C4-2B (cell line): ENCODE results near the gene BGLAP.

Experiments
- H3K27ac ChIP-seq: fragments of 450-650 bp; 2 replicates; pipeline ENCODE4 v1.5.1; 2017
- ZFX ChIP-seq: fragments of 450-650 bp; IDR thresholded peaks from 2 replicates; pipeline ENCODE4 v1.6.1; 2017
- TF ChIP-seq, protein P1 (sequence below): fragments of 450-650 bp; conservative IDR thresholded peaks from 2 replicates; pipeline ENCODE4 v1.5.1; 2017; ENCODE audit warnings: mild to moderate bottlenecking

Gene BGLAP

DNA sequence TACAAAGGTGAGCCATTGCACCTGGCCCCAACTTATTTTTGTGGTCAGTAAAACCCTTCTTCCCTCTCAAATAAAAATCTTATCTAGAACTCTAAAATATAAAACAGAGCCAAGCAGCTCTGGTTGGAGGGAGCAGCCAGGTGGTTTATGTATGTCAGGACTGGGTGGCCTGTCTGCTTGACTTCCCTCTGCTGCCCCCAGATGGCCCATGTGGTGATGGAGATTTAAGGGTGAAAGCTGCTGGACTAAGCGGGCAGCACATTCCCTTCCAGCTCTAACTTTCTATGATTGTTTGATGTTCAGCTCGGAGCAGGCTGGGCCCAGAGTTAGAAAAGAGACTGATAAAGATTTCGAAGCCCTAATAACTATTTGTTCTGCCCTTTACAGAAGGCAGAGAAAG is 17.8 kb downstream of the BGLAP start:
- H3K27ac ChIP-seq, result no peak overlapping the region
- no peak for TF ChIP-seq ZFX
- TF ChIP-seq, protein P1, sequence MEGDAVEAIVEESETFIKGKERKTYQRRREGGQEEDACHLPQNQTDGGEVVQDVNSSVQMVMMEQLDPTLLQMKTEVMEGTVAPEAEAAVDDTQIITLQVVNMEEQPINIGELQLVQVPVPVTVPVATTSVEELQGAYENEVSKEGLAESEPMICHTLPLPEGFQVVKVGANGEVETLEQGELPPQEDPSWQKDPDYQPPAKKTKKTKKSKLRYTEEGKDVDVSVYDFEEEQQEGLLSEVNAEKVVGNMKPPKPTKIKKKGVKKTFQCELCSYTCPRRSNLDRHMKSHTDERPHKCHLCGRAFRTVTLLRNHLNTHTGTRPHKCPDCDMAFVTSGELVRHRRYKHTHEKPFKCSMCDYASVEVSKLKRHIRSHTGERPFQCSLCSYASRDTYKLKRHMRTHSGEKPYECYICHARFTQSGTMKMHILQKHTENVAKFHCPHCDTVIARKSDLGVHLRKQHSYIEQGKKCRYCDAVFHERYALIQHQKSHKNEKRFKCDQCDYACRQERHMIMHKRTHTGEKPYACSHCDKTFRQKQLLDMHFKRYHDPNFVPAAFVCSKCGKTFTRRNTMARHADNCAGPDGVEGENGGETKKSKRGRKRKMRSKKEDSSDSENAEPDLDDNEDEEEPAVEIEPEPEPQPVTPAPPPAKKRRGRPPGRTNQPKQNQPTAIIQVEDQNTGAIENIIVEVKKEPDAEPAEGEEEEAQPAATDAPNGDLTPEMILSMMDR, result no peak

DNA sequence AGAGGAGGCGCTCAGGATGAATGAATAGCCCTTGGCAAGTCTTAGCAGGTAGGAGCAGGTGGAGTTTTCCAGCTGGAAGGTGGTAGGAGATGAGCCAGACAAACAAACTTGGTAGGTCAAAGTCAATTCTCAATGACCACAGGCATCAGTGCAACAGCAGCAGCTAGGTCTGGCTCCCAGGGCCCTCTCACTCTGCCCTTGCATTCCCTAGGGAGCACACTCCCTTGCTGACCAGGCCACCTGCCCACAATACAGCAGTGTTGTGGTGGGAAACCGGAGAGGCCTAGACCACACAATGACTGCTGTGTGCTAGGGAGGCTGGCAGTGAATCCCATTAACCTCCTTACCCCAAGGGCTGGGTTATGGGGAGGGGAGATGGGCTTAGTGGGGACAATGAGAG is 18.9 kb downstream of the BGLAP start:
- TF ChIP-seq ZFX, result no peak
- TF ChIP-seq, protein P1, result no peak
- H3K27ac ChIP-seq, result no peak overlapping the region

DNA sequence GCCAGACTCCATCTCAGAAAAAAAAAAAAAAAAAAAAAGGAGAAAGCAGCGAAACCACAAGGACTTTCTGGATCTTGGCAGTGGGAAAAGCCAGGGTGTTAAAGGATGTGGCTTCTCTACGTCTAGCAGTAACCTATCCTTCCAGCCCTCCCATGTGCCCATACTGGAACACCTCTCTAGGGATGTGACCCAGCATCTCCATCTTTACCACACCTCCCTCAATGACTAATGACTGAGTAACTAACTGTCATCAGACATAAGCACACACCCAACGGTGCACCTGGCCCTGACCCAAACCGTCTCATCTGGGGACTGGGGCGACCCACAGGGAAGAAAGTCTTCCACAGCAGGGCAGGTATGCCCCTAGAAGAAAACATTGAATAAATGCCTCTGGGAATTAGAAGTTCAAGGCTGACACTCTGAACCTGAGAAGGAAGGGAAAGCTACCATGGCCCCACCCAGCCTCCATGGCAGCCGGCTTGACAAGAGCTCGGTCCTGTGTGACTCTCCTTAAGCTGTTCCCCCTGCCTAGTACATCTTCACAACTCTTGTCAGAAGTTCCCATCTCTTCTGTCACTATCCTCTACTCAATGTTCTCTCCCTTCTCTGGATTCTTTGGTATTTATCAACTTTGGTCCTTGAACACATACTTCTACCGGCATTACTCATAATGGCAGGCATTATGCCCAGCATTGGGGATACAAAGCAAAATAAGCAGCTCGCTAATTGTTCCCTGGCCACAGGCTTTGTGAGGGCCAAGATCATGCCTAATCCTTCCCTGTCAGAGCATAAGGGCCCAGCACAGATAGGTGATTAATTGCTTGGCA is 20.7 kb downstream of the BGLAP start:
- H3K27ac ChIP-seq, result no peak overlapping the region
- TF ChIP-seq ZFX, result no peak
- TF ChIP-seq, protein P1, result no peak

DNA sequence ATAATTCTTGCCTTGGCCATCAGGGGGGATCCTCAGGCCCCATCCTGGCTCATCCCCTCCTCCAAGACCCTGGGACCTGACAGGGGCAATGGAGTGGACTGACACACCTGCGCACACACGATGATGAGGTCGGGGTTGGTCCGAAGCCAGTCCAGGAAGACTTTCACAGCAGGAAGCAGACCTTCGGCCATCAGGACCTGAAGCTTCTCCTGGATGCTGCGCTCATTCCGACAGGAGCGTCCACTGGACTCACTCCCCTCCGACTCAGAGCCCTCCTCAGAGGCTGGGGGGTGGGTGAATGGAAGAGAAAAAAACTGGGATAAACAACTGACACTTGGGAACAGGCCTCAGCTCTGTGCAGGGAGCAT is 21.3 kb downstream of the BGLAP start:
- no peak for TF ChIP-seq ZFX
- TF ChIP-seq, protein P1, result no peak
- no peak overlapping the region for H3K27ac ChIP-seq

DNA sequence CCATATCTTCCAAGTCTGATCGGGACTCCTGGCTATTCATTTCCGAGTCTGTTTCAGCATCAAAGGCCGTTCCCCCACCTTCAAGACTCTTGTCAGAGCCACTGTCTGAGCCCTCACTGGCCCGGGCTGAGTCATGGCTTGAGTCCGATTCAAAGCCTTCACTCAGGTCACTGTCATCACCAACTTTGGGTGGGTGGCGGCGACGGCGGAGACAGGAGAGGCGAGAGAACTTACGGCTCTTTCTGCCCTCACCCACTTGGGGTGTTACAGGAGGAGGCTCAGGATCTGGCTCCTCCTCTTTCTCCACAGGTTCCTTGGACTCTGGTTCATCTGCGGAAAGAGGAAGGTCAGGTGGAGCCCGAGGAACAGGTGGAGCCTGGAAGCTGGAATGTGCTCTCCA is 24.1 kb downstream of the BGLAP start:
- TF ChIP-seq ZFX, result no peak
- TF ChIP-seq, protein P1, result no peak
- H3K27ac ChIP-seq, result no peak overlapping the region

DNA sequence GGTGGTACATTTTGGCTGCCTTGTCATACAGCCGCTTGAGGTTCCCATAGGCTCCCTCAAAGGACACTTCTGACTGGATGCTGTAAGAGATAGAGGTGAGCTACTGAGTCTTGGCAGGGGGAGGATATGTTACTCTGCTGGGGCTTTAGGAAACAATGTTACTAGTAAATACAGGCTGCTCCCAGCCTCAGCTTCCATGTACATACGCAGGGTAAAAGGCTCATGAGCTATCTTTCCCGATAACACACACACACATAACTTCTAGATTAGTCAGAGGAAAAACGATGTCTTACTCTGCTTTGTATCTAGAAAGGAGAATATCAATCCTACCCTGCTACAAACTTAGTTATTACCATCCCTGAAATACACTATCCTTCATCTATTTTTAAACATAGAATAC is 26.4 kb downstream of the BGLAP start:
- no peak overlapping the region for H3K27ac ChIP-seq
- TF ChIP-seq, protein P1, result no peak

DNA sequence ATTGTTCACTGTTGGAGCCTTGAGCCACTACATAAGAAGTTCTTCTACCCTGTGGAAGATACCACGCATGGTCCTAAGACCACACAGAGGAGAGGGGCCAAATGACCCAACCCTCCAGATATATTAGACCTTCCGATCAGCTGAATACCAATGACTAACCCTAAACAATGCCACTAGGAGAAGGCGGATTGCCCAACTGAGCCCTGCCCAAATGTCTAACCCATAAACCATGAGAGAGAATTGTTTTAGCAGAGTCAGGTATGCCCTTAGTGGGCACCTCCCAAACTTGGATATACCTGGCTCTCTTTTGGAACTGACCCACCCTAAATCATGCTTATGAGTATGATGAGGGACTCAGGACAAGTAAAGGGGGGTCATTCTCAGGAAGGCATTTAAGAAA is 28.3 kb downstream of the BGLAP start:
- no peak overlapping the region for H3K27ac ChIP-seq
- TF ChIP-seq, protein P1, result no peak
